K562 treated with DMSO at 1 percent for 4 hours (cell line): ENCODE results near the gene ITIH5. TPM values are rescaled to one million over a fixed set of nuclear protein-coding genes. Genes with fewer than 3 reads are reported as not detected.

Source experiments
- total RNA-seq: library from RNA; unstranded; fragments of 300-600 nt; gene quantifications from 2 replicates; pipeline ENCODE4 v1.2.3, GENCODE V29; 2022; ENCODE audit not compliant: insufficient read depth

ITIH5 gene
- total RNA-seq, result 8.6 and 15.2 TPM in 2 replicates

GRCh38 chr10:7666253-7667023 lies at the start of gene ITIH5:
TSS of gene ITIH5 (minus strand) at chr10:7666966. CDS start at chr10:7666892, 74 bp downstream.

GRCh38 chr10:7703140-7703539 lies 36.4 kb upstream of the ITIH5 start, which contains the start of gene ITIH2:
TSS of gene ITIH2 (plus strand) at chr10:7703316. CDS start at chr10:7703435, 119 bp downstream.

Other genes with a start within 250 kb of the ITIH5 start
- not detected in 2 replicates for gene ITIH2, start 36.4 kb upstream of the ITIH5 start, total RNA-seq
- 3.5 and 7.0 TPM in 2 replicates for gene KIN, start 121.0 kb upstream of the ITIH5 start, total RNA-seq
- gene ATP5F1C, start 121.2 kb upstream of the ITIH5 start, total RNA-seq, result 294 and 339 TPM in 2 replicates
- 12.2 and 13.3 TPM in 2 replicates for gene TAF3, start 151.5 kb upstream of the ITIH5 start, total RNA-seq